Tibial artery (tissue), 4 donors: ENCODE measurements around the gene PLEKHS1.
"Not testable (repeated sequence)": the region's sequence is repeated elsewhere in the genome, so short reads cannot be mapped to it uniquely, and the experiment has no call there.

Experiments
- DNase-seq, 2 donors: peaks; one replicate each; pipeline ENCODE4 v3.0.0-alpha.2; 2019
- H3K27ac ChIP-seq, 2 donors: fragments of 200-600 bp; sonication (generic) in 1 of 2; 1 replicate in 1 of 2; 2 replicates in 1 of 2; pipeline ENCODE4 v1.5.1; 2018 to 2019; ENCODE audit warnings: mild to moderate bottlenecking in 1 of 2
- H3K27me3 ChIP-seq, 2 donors: fragments of 200-600 bp; sonication (generic) in 1 of 2; one replicate each; pipeline versions ENCODE4 v1.5.1 to v1.6.0; 2016 to 2019
- H3K36me3 ChIP-seq, 3 donors: fragments of 200-600 bp; sonication (generic) in 2 of 3; one replicate each; pipeline ENCODE4 v1.5.1; 2016 to 2019; ENCODE audit warnings: mild to moderate bottlenecking in 2 of 3
- H3K4me1 ChIP-seq, 4 donors: fragments of 200-600 bp; sonication (generic) in 2 of 4; 1 replicate in 3 of 4; 2 replicates in 1 of 4; pipeline ENCODE4 v1.5.1; 2016 to 2019
- H3K4me3 ChIP-seq, 2 donors: fragments of 200-600 bp; sonication (generic) in 1 of 2; 1 replicate in 1 of 2; 2 replicates in 1 of 2; pipeline ENCODE4 v1.5.1; 2018 to 2019; ENCODE audit warnings: mild to moderate bottlenecking in 2 of 2
- H3K9me3 ChIP-seq, 3 donors: fragments of 200-600 bp; sonication (generic) in 1 of 3; one replicate each; pipeline ENCODE4 v1.5.1; 2016 to 2019
- CTCF ChIP-seq, 2 experiments: fragments of 200-600 bp in 1 of 2; fragments of 450-650 bp in 1 of 2; IDR thresholded peaks; one replicate each; pipeline ENCODE4 v1.5.1; 2017 to 2019; ENCODE audit warnings: antibody characterized with exemption in 2 of 2, mild to moderate bottlenecking in 1 of 2, moderate library complexity in 1 of 2
- intact Hi-C: fragments of 100-400 bp; cut with DNase I; formaldehyde crosslinking; loops from one replicate; pipeline ENCODE4 v1.15.0; 2023; ENCODE audit warnings: low total_unique reads

PLEKHS1 gene

GRCh38 chr10:113764582-113764981 is 13.1 kb downstream of the PLEKHS1 start:
- H3K27ac ChIP-seq = no peak overlapping the region
- DNase-seq = no peak
- no peaks in the 10 kb centered on the region for H3K9me3 ChIP-seq
- no peak overlapping the region for H3K4me3 ChIP-seq
- H3K4me1 ChIP-seq = no peaks in the 10 kb centered on the region
- TF ChIP-seq CTCF (IDR thresholded peaks at IDR 0.05) = no peak
- H3K36me3 ChIP-seq = no peaks in the 10 kb centered on the region
- peaks cover 0 to 8% of the 10 kb centered on the region in 2 donors for H3K27me3 ChIP-seq
- intact Hi-C loops = no loop called here

- intact Hi-C loops = no loop called here
- Histone ChIP-seq H3K27ac (no peak overlapping the region), H3K4me1 (no peaks in the 10 kb centered on the region), H3K27me3 (peaks cover 0 to 14% of the 10 kb centered on the region in 2 donors), H3K36me3 (no peaks in the 10 kb centered on the region), H3K9me3 (no peaks in the 10 kb centered on the region), H3K4me3 (no peak overlapping the region)
- no peak for TF ChIP-seq CTCF (IDR thresholded peaks at IDR 0.05)
- no peak for DNase-seq
Measured at GRCh38 chr10:113765910-113766309, 14.4 kb downstream of the PLEKHS1 start.

GRCh38 chr10:113767222-113767621 is 15.7 kb downstream of the PLEKHS1 start:
- TF ChIP-seq CTCF (IDR thresholded peaks at IDR 0.05) = no peak
- no peak overlapping the region for H3K27ac ChIP-seq
- no peak for DNase-seq

GRCh38 chr10:113770346-113770745 is 18.9 kb downstream of the PLEKHS1 start:
- no peak for TF ChIP-seq CTCF (IDR thresholded peaks at IDR 0.05)
- Histone ChIP-seq H3K4me3 (no peak overlapping the region), H3K27ac (no peak overlapping the region), H3K27me3 (peaks cover 0 to 18% of the 10 kb centered on the region in 2 donors), H3K9me3 (no peaks in the 10 kb centered on the region), H3K4me1 (no peaks in the 10 kb centered on the region), H3K36me3 (peaks cover 0 to 5% (median 0%) of the 10 kb centered on the region in 3 donors)
- no peak for DNase-seq
- intact Hi-C loops = no loop called here

More at GRCh38 chr10:113767222-113767621, 15.7 kb downstream of the PLEKHS1 start:
- H3K27me3 ChIP-seq = peaks cover 0 to 14% of the 10 kb centered on the region in 2 donors
- no peaks in the 10 kb centered on the region for H3K4me1 ChIP-seq
- no peaks in the 10 kb centered on the region for H3K36me3 ChIP-seq
- H3K4me3 ChIP-seq = no peak overlapping the region
- intact Hi-C loops = no loop called here
- H3K9me3 ChIP-seq = no peaks in the 10 kb centered on the region

- intact Hi-C loops, H3K36me3 ChIP-seq, H3K27ac ChIP-seq, DNase-seq, H3K4me1 ChIP-seq, H3K4me3 ChIP-seq, H3K9me3 ChIP-seq: not testable (repeated sequence)
- H3K27me3 ChIP-seq = peaks cover 0 to 18% of the 10 kb centered on the region in 2 donors
Measured at GRCh38 chr10:113771131-113771530, 19.6 kb downstream of the PLEKHS1 start.

- H3K27me3 ChIP-seq = peaks cover 0 to 4% of the 10 kb centered on the region in 2 donors
- DNase-seq = no peak
- TF ChIP-seq CTCF (IDR thresholded peaks at IDR 0.05) = no peak
- peaks cover 0 to 5% (median 0%) of the 10 kb centered on the region in 3 donors for H3K36me3 ChIP-seq
- intact Hi-C loops = no loop called here
- H3K4me3 ChIP-seq = no peak overlapping the region
- no peak overlapping the region for H3K27ac ChIP-seq
- no peaks in the 10 kb centered on the region for H3K9me3 ChIP-seq
- no peaks in the 10 kb centered on the region for H3K4me1 ChIP-seq
Measured at GRCh38 chr10:113775686-113776294, 24.3 kb downstream of the PLEKHS1 start.
